GM23338 (cell line): ENCODE data around the gene ZMYM5. TPM values are rescaled to one million over a fixed set of nuclear protein-coding genes. Genes with fewer than 3 reads are reported as not detected.
A peak's percentile ranks its signal among the peaks of the same experiment; 100 is the strongest.

Experiments used
- ATAC-seq: fragments of 200-7000 bp; cut with Tn5 transposase; 3 replicates; pipeline ENCODE4 v1.9.1; 2020
- DNase-seq: peaks from one replicate; pipeline ENCODE4 v3.0.0-alpha.2; 2015; ENCODE audit warnings: low spot score
- H2AFZ ChIP-seq: fragments of 200-600 bp; sonication (generic); 2 replicates; pipeline ENCODE4 v1.8.0; 2016; ENCODE audit warnings: antibody characterized with exemption, mild to moderate bottlenecking, moderate library complexity
- H3F3A ChIP-seq: fragments of 200-600 bp; sonication (generic); replicated peaks from 2 replicates; pipeline ENCODE4 v1.8.0; 2017; ENCODE audit warnings: antibody characterized with exemption, mixed run types, low read depth
- H3K27ac ChIP-seq: fragments of 200-600 bp; sonication (generic); 2 replicates; pipeline ENCODE4 v1.6.1; 2016; ENCODE audit warnings: low read depth
- H3K27me3 ChIP-seq: fragments of 200-600 bp; sonication (generic); 2 replicates; pipeline ENCODE4 v1.8.0; 2016; ENCODE audit warnings: mild to moderate bottlenecking, mixed run types, moderate library complexity; ENCODE audit not compliant: insufficient read depth
- H3K36me3 ChIP-seq: fragments of 200-600 bp; sonication (generic); 2 replicates; pipeline ENCODE4 v1.8.0; 2016; ENCODE audit warnings: mild to moderate bottlenecking; ENCODE audit not compliant: insufficient read depth
- H3K4me1 ChIP-seq: fragments of 200-600 bp; sonication (generic); 2 replicates; pipeline ENCODE4 v1.8.0; 2016; ENCODE audit warnings: mild to moderate bottlenecking, moderate library complexity; ENCODE audit not compliant: insufficient read depth
- H3K4me2 ChIP-seq: fragments of 200-600 bp; sonication (generic); 2 replicates; pipeline ENCODE4 v1.7.1; 2017; ENCODE audit warnings: mixed run types
- H3K4me3 ChIP-seq: fragments of 200-600 bp; sonication (generic); 2 replicates; pipeline ENCODE4 v1.6.1; 2016; ENCODE audit warnings: mixed run types
- H3K79me2 ChIP-seq: fragments of 200-600 bp; sonication (generic); replicated peaks from 2 replicates; pipeline ENCODE4 v1.8.0; 2017; ENCODE audit warnings: mild to moderate bottlenecking; ENCODE audit not compliant: insufficient read depth
- H3K9me2 ChIP-seq: fragments of 200-600 bp; sonication (generic); 2 replicates; pipeline ENCODE4 v1.8.0; 2017; ENCODE audit not compliant: insufficient read depth
- H4K20me1 ChIP-seq: fragments of 200-600 bp; sonication (generic); replicated peaks from 2 replicates; pipeline ENCODE4 v1.8.0; 2017; ENCODE audit warnings: mild to moderate bottlenecking; ENCODE audit not compliant: insufficient read depth
- H3K27ac Mint-ChIP-seq: 2 replicates; pipeline ENCODE4 v1.8.0; 2020; ENCODE audit warnings: inconsistent platforms, mild to moderate bottlenecking, moderate library complexity, mixed read lengths
- H3K27me3 Mint-ChIP-seq: 3 replicates; pipeline ENCODE4 v1.8.0; 2022; ENCODE audit warnings: low read depth, mild to moderate bottlenecking, moderate library complexity, mixed read lengths, inconsistent platforms; ENCODE audit not compliant: insufficient read depth, poor library complexity
- H3K36me3 Mint-ChIP-seq: 3 replicates; pipeline ENCODE4 v1.8.0; 2021; ENCODE audit warnings: low read depth, mild to moderate bottlenecking, inconsistent platforms, moderate library complexity, mixed read lengths
- H3K4me1 Mint-ChIP-seq: 3 replicates; pipeline ENCODE4 v1.8.0; 2020; ENCODE audit warnings: mild to moderate bottlenecking, inconsistent platforms, mixed read lengths
- H3K4me3 Mint-ChIP-seq: 3 replicates; pipeline ENCODE4 v1.8.0; 2021; ENCODE audit warnings: moderate library complexity, mild to moderate bottlenecking, inconsistent platforms, mixed read lengths
- H3K9me3 Mint-ChIP-seq: 3 replicates; pipeline ENCODE4 v1.8.0; 2020; ENCODE audit warnings: moderate library complexity, mild to moderate bottlenecking, inconsistent platforms, mixed read lengths
- CREB1 ChIP-seq: fragments of 250-450 bp; sonication (Bioruptor Pico); IDR thresholded peaks from 2 replicates; pipeline ENCODE4 v1.5.0; 2020; ENCODE audit warnings: low read depth, mild to moderate bottlenecking, moderate library complexity
- CTCF ChIP-seq, 2 experiments: fragments of 200-600 bp in 1 of 2; sonication (generic) in 1 of 2; conservative IDR thresholded peaks; 2 replicates each; pipeline versions ENCODE4 v1.5.1 to v1.6.1; 2016 to 2017; ENCODE audit warnings: antibody characterized with exemption in 2 of 2, low read depth in 2 of 2, mild to moderate bottlenecking in 2 of 2, moderate library complexity in 1 of 2
- ETS1 ChIP-seq: IDR thresholded peaks from 2 replicates; pipeline ENCODE4 v1.6.1; 2016; ENCODE audit warnings: antibody characterized with exemption
- EZH2 ChIP-seq: fragments of 200-600 bp; sonication (generic); IDR thresholded peaks from one replicate; pipeline ENCODE4 v1.8.0; 2017; ENCODE audit warnings: antibody characterized with exemption, mild to moderate bottlenecking, low read depth; ENCODE audit not compliant: unreplicated experiment
- EZH2phosphoT487 ChIP-seq: fragments of 200-600 bp; sonication (generic); IDR thresholded peaks from one replicate; pipeline ENCODE4 v1.8.1; 2018; ENCODE audit warnings: antibody characterized with exemption; ENCODE audit not compliant: unreplicated experiment
- NANOG ChIP-seq: IDR thresholded peaks from 2 replicates; pipeline ENCODE4 v1.6.1; 2016; ENCODE audit warnings: antibody characterized with exemption, borderline replicate concordance
- POLR2AphosphoS5 ChIP-seq: IDR thresholded peaks from 2 replicates; pipeline ENCODE4 v1.6.1; 2016; ENCODE audit warnings: antibody characterized with exemption, low read depth
- REST ChIP-seq: IDR thresholded peaks from one replicate; pipeline ENCODE4 v1.6.1; 2018; ENCODE audit warnings: antibody characterized with exemption; ENCODE audit not compliant: unreplicated experiment
- STAT1 ChIP-seq: IDR thresholded peaks from one replicate; pipeline ENCODE4 v1.6.1; 2016; ENCODE audit warnings: antibody characterized with exemption; ENCODE audit not compliant: unreplicated experiment
- ZNF114 ChIP-seq: fragments of 250-450 bp; sonication (Bioruptor Pico); IDR thresholded peaks from 2 replicates; pipeline ENCODE4 v1.5.0; 2020; ENCODE audit warnings: mild to moderate bottlenecking, moderate library complexity
- ZNF331 ChIP-seq: fragments of 250-450 bp; sonication (Bioruptor Pico); IDR thresholded peaks from 2 replicates; pipeline ENCODE4 v1.5.0; 2020; ENCODE audit warnings: low read depth, mild to moderate bottlenecking, moderate library complexity
- polyA plus RNA-seq: library from polyadenylated mRNA; unstranded; fragments of >200 nt; fragmentation: Nextera tagmentation; extraction: Ambion mirVana; gene quantifications from 2 replicates; pipeline ENCODE4 v1.2.1, GENCODE V29; 2016
- total RNA-seq: library from RNA; depleted of rRNA; stranded (reverse); fragments of >200 nt; shearing (Covaris generic); gene quantifications from 2 replicates; pipeline ENCODE4 v1.2.3, GENCODE V29; 2014

The ZMYM5 gene
- total and polyA plus RNA-seq, 2 experiments from 2014 or later, result 11.2 to 17.2 TPM

- TF ChIP-seq REST (no peak), POLR2AphosphoS5 (no peak), CREB1 (CRISPR knock-in tag) (no peak), STAT1 (no peak), ZNF114 (no peak), NANOG (no peak), EZH2phosphoT487 (no peak), EZH2 (no peak), CTCF (conservative IDR thresholded peaks at IDR 0.05; ENCODE audit: low read depth in 2 of 2) (no peak), ZNF331 (CRISPR knock-in tag) (no peak), ETS1 (no peak)
- peaks cover 5% of the 10 kb centered on the region; the same call in 1 of the 3 replicates for H3K9me3 Mint-ChIP-seq
These were observed 752 bp downstream of the ZMYM5 start for GRCh38 chr13:19862481-19863313.

More at GRCh38 chr13:19862481-19863313, 752 bp downstream of the ZMYM5 start:
- peak overlapping the region; percentile 97 for H3K4me3 Mint-ChIP-seq
- peaks cover 21% of the 10 kb centered on the region for H3K4me1 ChIP-seq
- peaks cover 49% of the 10 kb centered on the region for H3K79me2 ChIP-seq
- no peaks in the 10 kb centered on the region for H3K27me3 ChIP-seq
- H3K27ac ChIP-seq, result peak overlapping the region; percentile 92
- H3K36me3 ChIP-seq, result peaks cover 9% of the 10 kb centered on the region; the same call in 1 of the 2 replicates
- H3K4me3 ChIP-seq, result peak overlapping the region; percentile 99
- peak overlapping the region; percentile 93 for H3K27ac Mint-ChIP-seq
- peaks cover 14% of the 10 kb centered on the region for H3F3A ChIP-seq
- DNase-seq (peak; percentile 53), ATAC-seq (peak; percentile 8)
- peaks cover 12% of the 10 kb centered on the region for H3K27me3 Mint-ChIP-seq
- H3K9me2 ChIP-seq, result no peaks in the 10 kb centered on the region
- H3K36me3 Mint-ChIP-seq, result peaks cover 33% of the 10 kb centered on the region
- H4K20me1 ChIP-seq, result peaks cover 17% of the 10 kb centered on the region; the same call in 1 of the 2 replicates
- peak overlapping the region; percentile 91 for H2AFZ ChIP-seq
- peak overlapping the region; percentile 97 for H3K4me2 ChIP-seq
- peaks cover 22% of the 10 kb centered on the region for H3K4me1 Mint-ChIP-seq
